ENCODE data around the gene ATXN7.

Gene ATXN7

DNA sequence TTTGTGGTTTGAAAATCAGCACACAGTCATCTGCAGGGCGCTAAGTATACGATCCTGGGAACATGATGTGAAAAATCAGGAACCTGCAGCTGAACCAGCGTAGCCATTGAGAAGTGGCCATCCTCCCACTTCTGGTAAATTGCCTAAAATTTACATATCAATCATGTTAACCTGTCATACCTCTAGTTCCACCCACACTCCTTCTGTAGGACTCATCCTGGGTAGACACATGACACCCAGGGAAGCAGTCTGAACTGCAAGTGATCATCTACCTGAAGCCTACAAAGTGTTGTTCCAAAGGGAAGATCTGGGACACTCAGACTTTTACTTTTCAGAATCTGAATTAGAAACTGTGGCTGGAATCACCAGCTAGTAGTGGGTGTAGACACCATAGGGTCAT is 165.1 kb downstream of the ATXN7 start:
- DNase-seq: no peak

- DNase-seq: no peak
Measured at GRCh38 chr3:64029287-64029686, 165.6 kb downstream of the ATXN7 start.

- peak; percentile 86 for DNase-seq
Measured at GRCh38 chr3:64030741-64031140, 167.1 kb downstream of the ATXN7 start.

- DNase-seq: no peak
Measured at GRCh38 chr3:64031540-64032508, 168.2 kb downstream of the ATXN7 start.

GRCh38 chr3:64033069-64033468 is 169.4 kb downstream of the ATXN7 start:
- DNase-seq: no peak

GRCh38 chr3:64037084-64037483 is 173.4 kb downstream of the ATXN7 start:
- no peak for DNase-seq

- DNase-seq: no peak
Measured at GRCh38 chr3:64038253-64038767, 174.6 kb downstream of the ATXN7 start.

DNA sequence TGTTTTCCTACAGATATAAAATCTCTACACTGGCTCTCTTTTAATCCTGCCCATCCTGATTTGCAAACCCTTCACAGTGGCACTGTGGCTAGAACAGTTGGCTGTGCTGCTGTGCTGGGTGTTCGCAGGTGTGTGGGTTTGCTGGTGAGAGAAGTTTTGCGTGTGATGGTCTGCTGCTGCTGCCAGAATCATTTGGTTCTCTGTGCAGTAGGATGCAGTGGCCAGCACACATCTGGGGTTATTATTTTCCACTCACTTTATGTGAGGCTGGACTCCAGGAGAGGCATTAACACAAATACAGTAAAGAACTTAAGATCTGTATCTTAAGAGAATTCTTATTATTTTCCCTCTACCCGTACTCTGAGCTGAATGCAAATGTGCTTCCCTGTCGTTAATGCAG is 175.7 kb downstream of the ATXN7 start:
- DNase-seq: no peak

DNA sequence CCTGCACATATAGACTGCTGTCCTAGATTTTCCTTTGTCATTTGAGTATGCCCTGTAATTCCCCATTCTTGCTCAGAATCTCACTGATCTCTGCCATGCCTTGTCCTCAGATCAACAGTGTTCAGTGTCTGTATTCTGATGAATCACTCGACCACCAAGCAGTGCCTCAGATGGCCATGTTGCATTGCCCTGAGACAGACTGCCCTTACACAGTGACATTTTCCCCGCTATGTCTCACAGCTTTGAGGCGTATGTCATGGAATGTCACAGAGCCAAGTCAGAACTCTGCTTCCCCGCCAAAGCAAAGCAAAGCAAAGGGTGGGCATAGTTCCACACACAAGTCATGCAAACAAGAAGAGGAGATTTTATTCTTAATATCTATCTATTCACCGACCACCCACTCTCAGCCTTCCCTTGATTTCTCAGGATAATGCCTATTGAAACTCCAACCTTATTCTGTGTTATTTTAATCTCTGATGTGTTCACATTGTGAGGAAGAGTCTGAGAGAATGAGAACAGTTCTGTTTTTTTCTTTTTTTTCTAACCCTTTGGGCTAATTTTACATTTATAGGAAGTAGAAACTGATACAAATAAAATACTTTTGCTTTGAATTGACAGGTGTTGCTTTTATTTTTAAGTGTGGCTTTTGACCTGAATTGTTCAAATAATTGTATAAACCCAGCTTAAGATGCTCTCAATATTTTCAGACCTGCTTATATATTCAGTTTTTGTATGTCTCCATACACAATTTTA is 176.5 kb downstream of the ATXN7 start:
- DNase-seq: no peak

- no peak for DNase-seq
Measured at GRCh38 chr3:64042952-64043351, 179.3 kb downstream of the ATXN7 start.

GRCh38 chr3:64046592-64046991 is 182.9 kb downstream of the ATXN7 start:
- no peak for DNase-seq

DNA sequence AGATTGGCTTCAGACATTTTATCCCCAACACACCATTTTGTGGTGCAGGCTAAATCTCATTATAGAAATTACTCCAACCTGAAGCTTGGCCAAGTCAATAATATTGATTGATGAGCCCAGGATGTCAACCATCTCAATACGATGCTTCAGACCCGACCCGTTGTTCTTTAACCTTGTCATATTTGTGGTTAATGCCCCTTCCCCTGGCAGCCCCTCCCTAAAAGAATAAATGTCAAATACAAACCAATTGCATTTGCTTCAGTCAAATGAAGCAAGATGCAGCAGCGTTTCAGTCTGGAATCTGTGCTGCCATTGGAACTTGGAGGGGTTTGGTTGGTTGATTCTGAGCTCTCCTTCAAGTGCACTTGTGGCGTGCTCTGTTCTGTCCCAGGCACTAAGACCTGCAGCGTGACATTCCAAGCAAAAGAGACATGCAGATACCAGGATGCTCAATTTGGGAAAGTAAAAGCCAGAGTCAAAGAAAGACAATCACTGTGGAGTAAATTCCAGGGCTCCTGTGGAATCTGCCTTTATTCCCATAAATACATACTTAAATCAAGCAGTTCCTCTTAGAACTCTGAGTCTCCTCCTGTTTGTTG is 183.4 kb downstream of the ATXN7 start:
- DNase-seq: no peak

DNA sequence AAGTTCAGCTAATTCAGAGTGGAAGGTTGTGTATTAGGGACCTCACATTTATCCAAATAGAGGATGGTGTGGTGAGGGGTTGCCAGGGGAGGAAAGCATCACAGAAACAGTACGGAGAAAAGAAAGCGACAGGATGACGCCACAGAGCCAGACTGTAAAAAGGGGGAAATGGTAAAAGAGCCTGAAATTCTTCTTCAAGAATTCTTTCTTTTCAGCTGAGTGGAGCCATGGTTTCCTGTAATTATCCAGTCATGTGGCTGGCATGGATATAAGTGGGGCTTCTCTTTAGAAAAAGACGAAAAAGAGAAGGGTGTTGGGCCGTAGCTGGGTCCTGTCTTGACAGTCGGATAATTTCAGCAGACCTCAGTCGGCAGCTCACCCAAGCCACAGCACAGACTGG is 184.1 kb downstream of the ATXN7 start:
- no peak for DNase-seq

DNA sequence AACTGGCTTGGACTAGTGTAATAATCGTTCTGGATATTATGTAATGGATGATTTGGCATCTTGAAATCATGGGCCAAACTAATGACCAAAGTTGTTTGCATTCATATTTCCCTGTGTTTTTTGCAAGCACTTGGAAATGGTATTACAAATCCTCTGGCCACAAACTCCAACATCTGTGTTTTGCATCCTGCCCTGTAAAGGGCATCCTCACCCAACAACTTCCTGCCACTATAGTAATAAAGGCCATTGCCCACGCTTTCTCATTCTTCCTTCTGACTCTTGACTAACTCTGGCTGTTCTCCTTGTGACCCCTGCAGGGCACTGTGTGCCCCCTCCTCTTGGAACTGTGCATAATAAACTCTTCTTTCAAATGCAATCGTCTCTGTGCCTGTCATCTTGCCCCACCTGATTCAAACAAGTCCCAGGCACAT is 185.0 kb downstream of the ATXN7 start:
- no peak for DNase-seq

GRCh38 chr3:64049136-64049535 is 185.5 kb downstream of the ATXN7 start:
- no peak for DNase-seq

- no peak for DNase-seq
Measured at GRCh38 chr3:64049832-64050231, 186.2 kb downstream of the ATXN7 start.

All from activated CD8-positive, alpha-beta memory T cell treated with anti-CD3 and anti-CD28 coated beads, Interleukin-2, amount 50 U/mL, for 48 hours (primary cell).